ENCODE data around the gene MED8. TPM values are rescaled to one million over a fixed set of nuclear protein-coding genes. Genes with fewer than 3 reads are reported as not detected.

Gene MED8
- total and polyA plus RNA-seq, 2 of the 13 experiments (the other 11 are each of a cell fraction or from before 2014, with no cell fraction given) = 16.9 to 77.4 TPM

DNA sequence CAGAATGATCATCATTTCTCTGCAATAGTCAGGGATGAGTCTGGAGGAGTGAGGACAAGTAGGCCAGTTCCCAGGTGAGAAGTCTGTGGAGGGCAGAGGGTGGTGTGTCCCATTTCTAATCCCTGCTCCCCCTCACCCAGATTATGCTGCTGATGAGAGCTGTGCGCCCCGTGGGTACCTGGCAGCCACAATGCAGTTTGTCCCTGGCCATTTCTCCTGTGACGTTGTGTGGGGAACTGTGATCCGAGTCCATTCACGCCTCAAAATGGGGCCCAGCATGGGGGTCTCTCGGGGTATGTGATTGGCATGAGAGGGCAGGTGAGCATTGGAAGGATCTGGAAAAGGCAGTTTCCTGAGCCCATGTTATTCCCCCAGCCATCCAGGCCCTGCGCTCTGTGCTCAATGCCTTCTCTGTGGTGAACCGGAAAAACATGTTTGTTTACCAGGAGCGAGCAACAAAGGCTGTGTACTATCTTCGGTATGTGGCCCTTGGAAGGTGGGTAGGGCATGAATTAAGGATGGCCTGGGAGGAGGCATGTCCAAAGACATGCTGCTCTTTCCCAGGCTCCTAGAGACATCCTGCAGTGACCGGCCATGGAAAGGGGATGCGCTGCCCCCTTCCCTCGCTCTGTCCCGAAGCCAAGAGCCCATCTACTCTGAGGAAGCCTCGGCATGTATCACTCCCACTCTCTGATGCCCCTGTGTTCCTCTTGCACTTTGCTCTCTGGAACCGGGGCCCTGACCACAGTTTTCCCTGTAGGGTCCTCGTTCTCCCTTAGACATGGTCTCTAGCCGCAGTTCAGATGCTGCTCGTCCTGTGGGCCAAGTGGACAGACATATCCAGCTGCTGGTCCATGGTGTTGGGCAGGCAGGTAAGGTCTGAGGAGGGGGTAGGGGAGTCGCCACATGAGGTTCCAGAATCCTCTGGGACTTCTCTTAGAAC, 47.7 kb upstream of the MED8 start:
- Histone ChIP-seq H3K27ac (ENCODE audit: extremely low read length, insufficient read depth, low read length) (no peak overlapping the region), H3K9me3 (ENCODE audit: low read length) (no peaks in the 10 kb centered on the region), H3K4me1 (ENCODE audit: insufficient read depth, low read length) (no peaks in the 10 kb centered on the region), H3K36me3 (replicated peaks in 1 of 2; ENCODE audit: control insufficient read depth in 1 of 2, insufficient read depth in 2 of 2, low read length in 2 of 2) (peaks cover 11 to 30% of the 10 kb centered on the region in 2 experiments; a peak in 4 of 5 replicates), H2AFZ (ENCODE audit: low read length) (no peak overlapping the region), H3K4me2 (ENCODE audit: low read depth, low read length) (no peak overlapping the region), H3K9ac (ENCODE audit: insufficient read depth, low read depth, low read length) (no peak overlapping the region), H3K79me2 (ENCODE audit: insufficient read depth, low read length) (no peaks in the 10 kb centered on the region), H4K20me1 (ENCODE audit: insufficient read depth, low read length) (no peaks in the 10 kb centered on the region), H3K27me3 (ENCODE audit: control insufficient read depth in 1 of 2, insufficient read depth in 2 of 2, low read length in 2 of 2) (no peaks in the 10 kb centered on the region), H3K4me3 (replicated peaks in 1 of 3; ENCODE audit: insufficient read depth in 1 of 3, low read depth in 2 of 3, low read length in 3 of 3) (no peak overlapping the region)
- WGBS (ENCODE audit: low lambda C conversion rate) = 93% methylated on average over 16 of the region's 20 CpGs
- ATAC-seq (no peak), FAIRE-seq (no peak), DNase-seq (ENCODE audit: low spot score) (no peak)
- ChIA-PET POLR2A (no interaction called here), CTCF (ENCODE audit: low intra/inter-chr PET ratio, low total read pairs) (no interaction called here)
- in situ Hi-C loops (cut with HindIII; ENCODE audit: extremely low pct_ligation_motif_present, low pct_unique_long_range_greater_than_20kb) = no loop called here
- intact Hi-C loops (cut with micrococcal nuclease; ENCODE audit: unreplicated experiment) = no loop called here
- no TSS peak for BruUV-seq (replicated peaks)
- TF ChIP-seq RFX3 (CRISPR knock-in tag; IDR thresholded peaks at IDR 0.05) = no peak
- TF ChIP-seq, protein P1, sequence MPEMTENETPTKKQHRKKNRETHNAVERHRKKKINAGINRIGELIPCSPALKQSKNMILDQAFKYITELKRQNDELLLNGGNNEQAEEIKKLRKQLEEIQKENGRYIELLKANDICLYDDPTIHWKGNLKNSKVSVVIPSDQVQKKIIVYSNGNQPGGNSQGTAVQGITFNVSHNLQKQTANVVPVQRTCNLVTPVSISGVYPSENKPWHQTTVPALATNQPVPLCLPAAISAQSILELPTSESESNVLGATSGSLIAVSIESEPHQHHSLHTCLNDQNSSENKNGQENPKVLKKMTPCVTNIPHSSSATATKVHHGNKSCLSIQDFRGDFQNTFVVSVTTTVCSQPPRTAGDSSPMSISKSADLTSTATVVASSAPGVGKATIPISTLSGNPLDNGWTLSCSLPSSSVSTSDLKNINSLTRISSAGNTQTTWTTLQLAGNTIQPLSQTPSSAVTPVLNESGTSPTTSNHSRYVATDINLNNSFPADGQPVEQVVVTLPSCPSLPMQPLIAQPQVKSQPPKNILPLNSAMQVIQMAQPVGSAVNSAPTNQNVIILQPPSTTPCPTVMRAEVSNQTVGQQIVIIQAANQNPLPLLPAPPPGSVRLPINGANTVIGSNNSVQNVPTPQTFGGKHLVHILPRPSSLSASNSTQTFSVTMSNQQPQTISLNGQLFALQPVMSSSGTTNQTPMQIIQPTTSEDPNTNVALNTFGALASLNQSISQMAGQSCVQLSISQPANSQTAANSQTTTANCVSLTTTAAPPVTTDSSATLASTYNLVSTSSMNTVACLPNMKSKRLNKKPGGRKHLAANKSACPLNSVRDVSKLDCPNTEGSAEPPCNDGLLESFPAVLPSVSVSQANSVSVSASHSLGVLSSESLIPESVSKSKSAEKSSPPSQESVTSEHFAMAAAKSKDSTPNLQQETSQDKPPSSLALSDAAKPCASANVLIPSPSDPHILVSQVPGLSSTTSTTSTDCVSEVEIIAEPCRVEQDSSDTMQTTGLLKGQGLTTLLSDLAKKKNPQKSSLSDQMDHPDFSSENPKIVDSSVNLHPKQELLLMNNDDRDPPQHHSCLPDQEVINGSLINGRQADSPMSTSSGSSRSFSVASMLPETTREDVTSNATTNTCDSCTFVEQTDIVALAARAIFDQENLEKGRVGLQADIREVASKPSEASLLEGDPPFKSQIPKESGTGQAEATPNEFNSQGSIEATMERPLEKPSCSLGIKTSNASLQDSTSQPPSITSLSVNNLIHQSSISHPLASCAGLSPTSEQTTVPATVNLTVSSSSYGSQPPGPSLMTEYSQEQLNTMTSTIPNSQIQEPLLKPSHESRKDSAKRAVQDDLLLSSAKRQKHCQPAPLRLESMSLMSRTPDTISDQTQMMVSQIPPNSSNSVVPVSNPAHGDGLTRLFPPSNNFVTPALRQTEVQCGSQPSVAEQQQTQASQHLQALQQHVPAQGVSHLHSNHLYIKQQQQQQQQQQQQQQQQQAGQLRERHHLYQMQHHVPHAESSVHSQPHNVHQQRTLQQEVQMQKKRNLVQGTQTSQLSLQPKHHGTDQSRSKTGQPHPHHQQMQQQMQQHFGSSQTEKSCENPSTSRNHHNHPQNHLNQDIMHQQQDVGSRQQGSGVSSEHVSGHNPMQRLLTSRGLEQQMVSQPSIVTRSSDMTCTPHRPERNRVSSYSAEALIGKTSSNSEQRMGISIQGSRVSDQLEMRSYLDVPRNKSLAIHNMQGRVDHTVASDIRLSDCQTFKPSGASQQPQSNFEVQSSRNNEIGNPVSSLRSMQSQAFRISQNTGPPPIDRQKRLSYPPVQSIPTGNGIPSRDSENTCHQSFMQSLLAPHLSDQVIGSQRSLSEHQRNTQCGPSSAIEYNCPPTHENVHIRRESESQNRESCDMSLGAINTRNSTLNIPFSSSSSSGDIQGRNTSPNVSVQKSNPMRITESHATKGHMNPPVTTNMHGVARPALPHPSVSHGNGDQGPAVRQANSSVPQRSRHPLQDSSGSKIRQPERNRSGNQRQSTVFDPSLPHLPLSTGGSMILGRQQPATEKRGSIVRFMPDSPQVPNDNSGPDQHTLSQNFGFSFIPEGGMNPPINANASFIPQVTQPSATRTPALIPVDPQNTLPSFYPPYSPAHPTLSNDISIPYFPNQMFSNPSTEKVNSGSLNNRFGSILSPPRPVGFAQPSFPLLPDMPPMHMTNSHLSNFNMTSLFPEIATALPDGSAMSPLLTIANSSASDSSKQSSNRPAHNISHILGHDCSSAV (CRISPR knock-in tag; IDR thresholded peaks at IDR 0.05; ENCODE audit: borderline replicate concordance) = no peak
- TF ChIP-seq, protein P2, sequence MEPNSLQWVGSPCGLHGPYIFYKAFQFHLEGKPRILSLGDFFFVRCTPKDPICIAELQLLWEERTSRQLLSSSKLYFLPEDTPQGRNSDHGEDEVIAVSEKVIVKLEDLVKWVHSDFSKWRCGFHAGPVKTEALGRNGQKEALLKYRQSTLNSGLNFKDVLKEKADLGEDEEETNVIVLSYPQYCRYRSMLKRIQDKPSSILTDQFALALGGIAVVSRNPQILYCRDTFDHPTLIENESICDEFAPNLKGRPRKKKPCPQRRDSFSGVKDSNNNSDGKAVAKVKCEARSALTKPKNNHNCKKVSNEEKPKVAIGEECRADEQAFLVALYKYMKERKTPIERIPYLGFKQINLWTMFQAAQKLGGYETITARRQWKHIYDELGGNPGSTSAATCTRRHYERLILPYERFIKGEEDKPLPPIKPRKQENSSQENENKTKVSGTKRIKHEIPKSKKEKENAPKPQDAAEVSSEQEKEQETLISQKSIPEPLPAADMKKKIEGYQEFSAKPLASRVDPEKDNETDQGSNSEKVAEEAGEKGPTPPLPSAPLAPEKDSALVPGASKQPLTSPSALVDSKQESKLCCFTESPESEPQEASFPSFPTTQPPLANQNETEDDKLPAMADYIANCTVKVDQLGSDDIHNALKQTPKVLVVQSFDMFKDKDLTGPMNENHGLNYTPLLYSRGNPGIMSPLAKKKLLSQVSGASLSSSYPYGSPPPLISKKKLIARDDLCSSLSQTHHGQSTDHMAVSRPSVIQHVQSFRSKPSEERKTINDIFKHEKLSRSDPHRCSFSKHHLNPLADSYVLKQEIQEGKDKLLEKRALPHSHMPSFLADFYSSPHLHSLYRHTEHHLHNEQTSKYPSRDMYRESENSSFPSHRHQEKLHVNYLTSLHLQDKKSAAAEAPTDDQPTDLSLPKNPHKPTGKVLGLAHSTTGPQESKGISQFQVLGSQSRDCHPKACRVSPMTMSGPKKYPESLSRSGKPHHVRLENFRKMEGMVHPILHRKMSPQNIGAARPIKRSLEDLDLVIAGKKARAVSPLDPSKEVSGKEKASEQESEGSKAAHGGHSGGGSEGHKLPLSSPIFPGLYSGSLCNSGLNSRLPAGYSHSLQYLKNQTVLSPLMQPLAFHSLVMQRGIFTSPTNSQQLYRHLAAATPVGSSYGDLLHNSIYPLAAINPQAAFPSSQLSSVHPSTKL (CRISPR knock-in tag; IDR thresholded peaks at IDR 0.05) = no peak
- no peak for TF ChIP-seq ZFX (CRISPR knock-in tag; IDR thresholded peaks at IDR 0.05; ENCODE audit: low read depth)
- TF ChIP-seq, protein P3, sequence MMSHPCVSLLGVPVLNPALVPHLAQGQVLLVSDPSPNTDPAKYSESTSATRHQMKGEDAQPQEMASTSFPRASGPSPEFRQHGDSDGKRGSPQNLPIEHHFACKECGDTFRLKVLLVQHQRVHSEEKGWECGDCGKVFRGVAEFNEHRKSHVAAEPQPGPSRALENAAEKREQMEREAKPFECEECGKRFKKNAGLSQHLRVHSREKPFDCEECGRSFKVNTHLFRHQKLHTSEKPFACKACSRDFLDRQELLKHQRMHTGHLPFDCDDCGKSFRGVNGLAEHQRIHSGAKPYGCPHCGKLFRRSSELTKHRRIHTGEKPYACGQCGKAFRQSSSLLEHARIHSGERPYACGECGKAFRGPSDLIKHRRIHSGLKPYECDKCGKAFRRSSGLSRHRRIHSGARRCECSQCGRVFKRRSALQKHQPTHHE (CRISPR knock-in tag; IDR thresholded peaks at IDR 0.05; ENCODE audit: borderline replicate concordance) = no peak
- TF ChIP-seq, protein P4, sequence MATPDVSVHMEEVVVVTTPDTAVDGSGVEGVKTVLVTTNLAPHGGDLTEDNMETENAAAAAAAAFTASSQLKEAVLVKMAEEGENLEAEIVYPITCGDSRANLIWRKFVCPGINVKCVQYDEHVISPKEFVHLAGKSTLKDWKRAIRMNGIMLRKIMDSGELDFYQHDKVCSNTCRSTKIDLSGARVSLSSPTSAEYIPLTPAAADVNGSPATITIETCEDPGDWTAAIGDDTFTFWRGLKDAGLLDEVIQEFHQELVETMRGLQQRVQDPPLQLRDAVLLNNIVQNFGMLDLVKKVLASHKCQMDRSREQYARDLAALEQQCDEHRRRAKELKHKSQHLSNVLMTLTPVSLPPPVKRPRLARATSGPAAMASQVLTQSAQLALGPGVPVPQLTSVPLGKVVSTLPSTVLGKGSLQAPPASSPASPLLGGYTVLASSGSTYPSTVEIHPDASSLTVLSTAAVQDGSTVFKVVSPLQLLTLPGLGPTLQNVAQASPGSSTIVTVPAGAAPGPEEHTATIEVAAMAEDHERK (CRISPR knock-in tag; IDR thresholded peaks at IDR 0.05; ENCODE audit: low read depth) = no peak
- TF ChIP-seq ZKSCAN8 (CRISPR knock-in tag; IDR thresholded peaks at IDR 0.05; ENCODE audit: borderline replicate concordance) = no peak

All from HepG2 (cell line).